ENCODE measurements around the gene PRPF40A. TPM values are rescaled to one million over a fixed set of nuclear protein-coding genes. Genes with fewer than 3 reads are reported as not detected.

Gene PRPF40A
- polyA plus RNA-seq, 2 donors: 15.6 to 26.1 TPM

DNA sequence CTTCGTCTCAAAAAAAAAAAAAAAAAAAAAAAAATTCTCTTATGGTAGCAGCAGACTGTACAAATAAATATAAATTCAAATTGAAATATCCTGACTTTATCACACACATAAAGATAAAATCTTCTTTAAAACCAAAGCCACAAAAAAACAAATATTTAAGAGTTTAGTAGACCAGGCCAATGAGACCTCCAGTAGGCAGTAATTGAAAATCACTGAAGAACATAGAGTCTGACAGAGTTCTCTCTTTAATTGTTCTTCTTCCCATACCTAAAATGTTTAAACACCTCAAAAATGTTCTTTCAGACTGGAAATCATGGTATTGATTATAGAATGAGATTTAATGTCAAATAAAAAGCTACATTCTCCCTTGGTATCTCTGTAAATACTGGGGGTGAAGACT lies 20.8 kb downstream of the PRPF40A start:
- 100% methylated on average over 1 of the region's 1 CpG; no CpG with 5 or more reads in 1 of the 2 donors for WGBS, 2 donors

DNA sequence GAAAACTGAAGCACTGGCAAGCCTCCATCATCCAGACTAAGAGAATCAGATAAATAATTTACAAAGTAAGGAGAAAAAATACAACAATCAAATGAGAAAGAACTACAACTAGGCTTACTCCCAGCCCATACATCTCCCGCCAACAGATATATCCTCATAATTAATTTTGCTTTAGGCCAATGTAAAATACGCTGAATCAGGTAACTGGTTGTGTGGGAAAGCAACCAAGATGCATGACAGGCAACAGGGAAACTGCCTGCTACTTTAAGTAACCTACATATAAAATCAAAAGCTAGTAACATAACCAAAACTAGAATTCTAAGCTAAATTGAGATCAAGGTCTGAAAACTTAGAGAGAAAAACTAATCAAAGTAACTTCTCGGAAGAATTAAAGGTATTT lies 21.5 kb downstream of the PRPF40A start:
- Histone ChIP-seq H3K9me3 (ENCODE audit: control insufficient read depth in 2 of 2, insufficient read depth in 1 of 2, low read depth in 1 of 2, low read length in 1 of 2) (no peaks in the 10 kb centered on the region), H3K4me3 (ENCODE audit: low read depth in 1 of 2, low read length in 2 of 2) (no peak overlapping the region), H3K27me3 (ENCODE audit: control insufficient read depth in 1 of 2, insufficient read depth in 2 of 2, low read length in 2 of 2) (no peaks in the 10 kb centered on the region), H3K36me3 (ENCODE audit: control insufficient read depth in 2 of 2, insufficient read depth in 2 of 2, low read length in 1 of 2) (peaks cover 0 to 3% of the 10 kb centered on the region in 2 donors), H3K27ac (ENCODE audit: low read depth in 2 of 2, low read length in 1 of 2) (no peak overlapping the region), H3K4me1 (ENCODE audit: control insufficient read depth in 2 of 2, insufficient read depth in 2 of 2, low read length in 1 of 2) (no peaks in the 10 kb centered on the region)
- WGBS, 2 donors: 80 to 86% methylated on average over 3 of the region's 3 CpGs

More for the DNA sequence above, 20.8 kb downstream of the PRPF40A start:
- Histone ChIP-seq H3K4me3 (ENCODE audit: low read depth in 1 of 2, low read length in 2 of 2) (no peak overlapping the region), H3K27me3 (ENCODE audit: control insufficient read depth in 1 of 2, insufficient read depth in 2 of 2, low read length in 2 of 2) (no peaks in the 10 kb centered on the region), H3K27ac (ENCODE audit: low read depth in 2 of 2, low read length in 1 of 2) (no peak overlapping the region), H3K4me1 (ENCODE audit: control insufficient read depth in 2 of 2, insufficient read depth in 2 of 2, low read length in 1 of 2) (no peaks in the 10 kb centered on the region), H3K36me3 (ENCODE audit: control insufficient read depth in 2 of 2, insufficient read depth in 2 of 2, low read length in 1 of 2) (peaks cover 0 to 3% of the 10 kb centered on the region in 2 donors), H3K9me3 (ENCODE audit: control insufficient read depth in 2 of 2, insufficient read depth in 1 of 2, low read depth in 1 of 2, low read length in 1 of 2) (peaks cover 0 to 3% of the 10 kb centered on the region in 2 donors)

GRCh38 chr2:152694161-152694661 lies 23.1 kb downstream of the PRPF40A start:
- 45 to 47% methylated on average over 8 of the region's 8 CpGs for WGBS, 2 donors
- H3K27me3 ChIP-seq (ENCODE audit: control insufficient read depth in 1 of 2, insufficient read depth in 2 of 2, low read length in 2 of 2): no peaks in the 10 kb centered on the region
- H3K27ac ChIP-seq (ENCODE audit: low read depth in 2 of 2, low read length in 1 of 2): peak overlapping the region in 1 of 2 donors; percentile 30
- H3K4me1 ChIP-seq (ENCODE audit: control insufficient read depth in 2 of 2, insufficient read depth in 2 of 2, low read length in 1 of 2): no peaks in the 10 kb centered on the region
- peak overlapping the region in 1 of 2 donors; percentile 26 for H3K4me3 ChIP-seq (ENCODE audit: low read depth in 1 of 2, low read length in 2 of 2)
- H3K9me3 ChIP-seq (ENCODE audit: control insufficient read depth in 2 of 2, insufficient read depth in 1 of 2, low read depth in 1 of 2, low read length in 1 of 2): no peaks in the 10 kb centered on the region
- peaks cover 0 to 3% of the 10 kb centered on the region in 2 donors for H3K36me3 ChIP-seq (ENCODE audit: control insufficient read depth in 2 of 2, insufficient read depth in 2 of 2, low read length in 1 of 2)

DNA sequence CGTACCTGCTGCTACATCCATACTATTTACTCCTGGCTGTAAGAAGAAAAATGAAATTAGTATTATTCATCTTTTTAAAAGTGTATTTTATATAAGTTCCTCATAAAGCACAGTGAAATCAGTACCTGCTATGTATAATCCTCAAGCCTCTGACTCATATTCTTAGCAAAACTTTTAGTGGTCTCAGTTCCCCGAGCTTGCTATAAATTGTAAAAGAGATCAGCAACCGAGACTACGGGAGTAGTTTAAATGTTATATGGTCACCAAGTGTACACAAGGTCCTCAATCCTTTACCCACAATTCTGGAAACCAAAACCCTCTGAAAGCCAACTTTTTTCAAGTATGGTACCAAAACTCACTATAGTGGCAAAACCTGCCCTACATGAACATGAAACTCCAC lies 24.2 kb downstream of the PRPF40A start:
- Histone ChIP-seq H3K27me3 (ENCODE audit: control insufficient read depth in 1 of 2, insufficient read depth in 2 of 2, low read length in 2 of 2) (no peaks in the 10 kb centered on the region), H3K27ac (ENCODE audit: low read depth in 2 of 2, low read length in 1 of 2) (no peak overlapping the region), H3K4me3 (ENCODE audit: low read depth in 1 of 2, low read length in 2 of 2) (no peak overlapping the region), H3K9me3 (ENCODE audit: control insufficient read depth in 2 of 2, insufficient read depth in 1 of 2, low read depth in 1 of 2, low read length in 1 of 2) (no peaks in the 10 kb centered on the region), H3K4me1 (ENCODE audit: control insufficient read depth in 2 of 2, insufficient read depth in 2 of 2, low read length in 1 of 2) (no peaks in the 10 kb centered on the region), H3K36me3 (ENCODE audit: control insufficient read depth in 2 of 2, insufficient read depth in 2 of 2, low read length in 1 of 2) (peaks cover 0 to 3% of the 10 kb centered on the region in 2 donors)
- WGBS, 2 donors: 87 to 93% methylated on average over 4 of the region's 4 CpGs

- Histone ChIP-seq H3K36me3 (ENCODE audit: control insufficient read depth in 2 of 2, insufficient read depth in 2 of 2, low read length in 1 of 2) (peaks cover 3 to 4% of the 10 kb centered on the region in 2 donors), H3K4me1 (ENCODE audit: control insufficient read depth in 2 of 2, insufficient read depth in 2 of 2, low read length in 1 of 2) (no peaks in the 10 kb centered on the region), H3K27ac (ENCODE audit: low read depth in 2 of 2, low read length in 1 of 2) (no peak overlapping the region), H3K27me3 (ENCODE audit: control insufficient read depth in 1 of 2, insufficient read depth in 2 of 2, low read length in 2 of 2) (no peaks in the 10 kb centered on the region), H3K4me3 (ENCODE audit: low read depth in 1 of 2, low read length in 2 of 2) (no peak overlapping the region), H3K9me3 (ENCODE audit: control insufficient read depth in 2 of 2, insufficient read depth in 1 of 2, low read depth in 1 of 2, low read length in 1 of 2) (no peaks in the 10 kb centered on the region)
Observed at GRCh38 chr2:152686321-152686720, 30.9 kb downstream of the PRPF40A start.

- Histone ChIP-seq H3K9me3 (ENCODE audit: control insufficient read depth in 2 of 2, insufficient read depth in 1 of 2, low read depth in 1 of 2, low read length in 1 of 2) (no peaks in the 10 kb centered on the region), H3K4me1 (ENCODE audit: control insufficient read depth in 2 of 2, insufficient read depth in 2 of 2, low read length in 1 of 2) (no peaks in the 10 kb centered on the region), H3K4me3 (ENCODE audit: low read depth in 1 of 2, low read length in 2 of 2) (no peak overlapping the region), H3K36me3 (ENCODE audit: control insufficient read depth in 2 of 2, insufficient read depth in 2 of 2, low read length in 1 of 2) (peaks cover 3 to 4% of the 10 kb centered on the region in 2 donors), H3K27me3 (ENCODE audit: control insufficient read depth in 1 of 2, insufficient read depth in 2 of 2, low read length in 2 of 2) (no peaks in the 10 kb centered on the region), H3K27ac (ENCODE audit: low read depth in 2 of 2, low read length in 1 of 2) (no peak overlapping the region)
Observed at GRCh38 chr2:152683400-152683799, 33.9 kb downstream of the PRPF40A start.

DNA sequence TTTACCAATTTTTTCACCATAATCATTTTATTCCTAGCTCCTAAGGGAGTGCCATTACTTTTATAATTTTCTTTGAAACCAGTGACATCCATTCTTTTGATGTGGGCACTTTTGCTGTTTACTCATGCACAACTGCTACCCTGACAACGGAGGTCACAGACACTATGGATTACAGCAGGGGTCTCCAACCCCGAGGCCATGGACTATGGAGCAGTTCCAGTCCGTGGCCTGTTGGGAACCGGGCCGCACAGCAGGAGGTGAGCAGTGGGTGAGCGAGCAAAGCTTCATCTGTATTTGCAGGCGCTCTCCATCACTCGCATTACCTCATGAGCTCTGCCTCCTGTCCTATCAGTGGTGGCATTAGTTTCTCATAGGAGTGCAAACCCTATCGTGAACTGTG lies 34.6 kb downstream of the PRPF40A start:
- H3K36me3 ChIP-seq (ENCODE audit: control insufficient read depth in 2 of 2, insufficient read depth in 2 of 2, low read length in 1 of 2): peaks cover 3 to 4% of the 10 kb centered on the region in 2 donors
- no peaks in the 10 kb centered on the region for H3K4me1 ChIP-seq (ENCODE audit: control insufficient read depth in 2 of 2, insufficient read depth in 2 of 2, low read length in 1 of 2)
- 94 to 95% methylated on average over 9 of the region's 9 CpGs for WGBS, 2 donors
- H3K9me3 ChIP-seq (ENCODE audit: control insufficient read depth in 2 of 2, insufficient read depth in 1 of 2, low read depth in 1 of 2, low read length in 1 of 2): no peaks in the 10 kb centered on the region
- H3K4me3 ChIP-seq (ENCODE audit: low read depth in 1 of 2, low read length in 2 of 2): no peak overlapping the region
- no peaks in the 10 kb centered on the region for H3K27me3 ChIP-seq (ENCODE audit: control insufficient read depth in 1 of 2, insufficient read depth in 2 of 2, low read length in 2 of 2)
- no peak overlapping the region for H3K27ac ChIP-seq (ENCODE audit: low read depth in 2 of 2, low read length in 1 of 2)

DNA sequence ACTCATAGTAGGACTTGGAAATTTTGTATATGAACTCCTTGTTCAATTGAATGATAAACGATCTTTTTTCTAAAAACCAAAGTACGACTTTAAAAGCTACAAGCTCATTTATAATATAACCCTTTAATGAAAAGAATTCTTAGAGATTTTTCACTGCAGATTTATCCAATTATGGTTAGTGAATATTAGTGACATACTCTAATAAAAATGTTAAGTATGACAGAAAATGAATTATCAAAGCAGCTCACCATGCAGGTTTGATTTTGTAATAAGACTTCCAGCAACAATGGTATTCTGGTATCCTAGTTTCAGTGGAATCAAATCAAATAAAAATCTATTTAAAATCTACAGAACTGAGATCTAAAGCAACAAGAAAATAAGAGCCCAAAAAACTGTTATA lies 38.5 kb downstream of the PRPF40A start:
- no peak overlapping the region for H3K4me3 ChIP-seq (ENCODE audit: low read depth in 1 of 2, low read length in 2 of 2)
- H3K27ac ChIP-seq (ENCODE audit: low read depth in 2 of 2, low read length in 1 of 2): no peak overlapping the region
- peaks cover 4 to 12% of the 10 kb centered on the region in 2 donors for H3K36me3 ChIP-seq (ENCODE audit: control insufficient read depth in 2 of 2, insufficient read depth in 2 of 2, low read length in 1 of 2)
- WGBS, 2 donors: 78% methylated on average over 2 of the region's 2 CpGs
- no peaks in the 10 kb centered on the region for H3K27me3 ChIP-seq (ENCODE audit: control insufficient read depth in 1 of 2, insufficient read depth in 2 of 2, low read length in 2 of 2)
- H3K9me3 ChIP-seq (ENCODE audit: control insufficient read depth in 2 of 2, insufficient read depth in 1 of 2, low read depth in 1 of 2, low read length in 1 of 2): no peaks in the 10 kb centered on the region
- no peaks in the 10 kb centered on the region for H3K4me1 ChIP-seq (ENCODE audit: control insufficient read depth in 2 of 2, insufficient read depth in 2 of 2, low read length in 1 of 2)

GRCh38 chr2:152676461-152676860 lies 40.8 kb downstream of the PRPF40A start:
- WGBS, 2 donors: 91 to 97% methylated on average over 3 of the region's 3 CpGs
- H3K4me1 ChIP-seq (ENCODE audit: control insufficient read depth in 2 of 2, insufficient read depth in 2 of 2, low read length in 1 of 2): no peaks in the 10 kb centered on the region
- H3K36me3 ChIP-seq (ENCODE audit: control insufficient read depth in 2 of 2, insufficient read depth in 2 of 2, low read length in 1 of 2): peaks cover 3 to 11% of the 10 kb centered on the region in 2 donors
- H3K27ac ChIP-seq (ENCODE audit: low read depth in 2 of 2, low read length in 1 of 2): no peak overlapping the region
- no peaks in the 10 kb centered on the region for H3K9me3 ChIP-seq (ENCODE audit: control insufficient read depth in 2 of 2, insufficient read depth in 1 of 2, low read depth in 1 of 2, low read length in 1 of 2)
- H3K27me3 ChIP-seq (ENCODE audit: control insufficient read depth in 1 of 2, insufficient read depth in 2 of 2, low read length in 2 of 2): no peaks in the 10 kb centered on the region
- no peak overlapping the region for H3K4me3 ChIP-seq (ENCODE audit: low read depth in 1 of 2, low read length in 2 of 2)

GRCh38 chr2:152674334-152674733 lies 42.9 kb downstream of the PRPF40A start:
- Histone ChIP-seq H3K27ac (ENCODE audit: low read depth in 2 of 2, low read length in 1 of 2) (no peak overlapping the region), H3K36me3 (ENCODE audit: control insufficient read depth in 2 of 2, insufficient read depth in 2 of 2, low read length in 1 of 2) (peaks cover 3 to 11% of the 10 kb centered on the region in 2 donors), H3K4me1 (ENCODE audit: control insufficient read depth in 2 of 2, insufficient read depth in 2 of 2, low read length in 1 of 2) (no peaks in the 10 kb centered on the region), H3K4me3 (ENCODE audit: low read depth in 1 of 2, low read length in 2 of 2) (no peak overlapping the region), H3K9me3 (ENCODE audit: control insufficient read depth in 2 of 2, insufficient read depth in 1 of 2, low read depth in 1 of 2, low read length in 1 of 2) (no peaks in the 10 kb centered on the region), H3K27me3 (ENCODE audit: control insufficient read depth in 1 of 2, insufficient read depth in 2 of 2, low read length in 2 of 2) (no peaks in the 10 kb centered on the region)
- WGBS, 2 donors: 92 to 93% methylated on average over 4 of the region's 4 CpGs
